OCI-LY7 (cell line): ENCODE results near the gene DNER. TPM values are rescaled to one million over a fixed set of nuclear protein-coding genes. Genes with fewer than 3 reads are reported as not detected.

Experiments used
- BruUV-seq: library from RNA; stranded (reverse); fragments of 400-500 nt; replicated peaks from 2 replicates; lab custom pipeline; 2021; lab: Mats Ljungman, UMichigan
- CTCF ChIA-PET: fragments of 300-600 bp; sonication (Branson Sonifier 250); formaldehyde crosslinking; loops from one replicate; lab custom pipeline; 2022; ENCODE audit warnings: antibody characterized with exemption; ENCODE audit not compliant: unreplicated experiment; lab: Charles Lee
- POLR2A ChIA-PET: fragments of 300-600 bp; sonication (Branson Sonifier 250); formaldehyde crosslinking; loops from one replicate; lab custom pipeline; 2022; ENCODE audit warnings: antibody characterized with exemption; lab: Charles Lee
- DNase-seq: peaks from one replicate; pipeline ENCODE4 v3.0.0-alpha.2; 2015; ENCODE audit warnings: low spot score
- H2AFZ ChIP-seq: fragments of 200-600 bp; sonication (generic), shearing (Covaris generic); 2 replicates; pipeline ENCODE4 v1.6.1; 2014; ENCODE audit warnings: mild to moderate bottlenecking, antibody characterized with exemption, low read length, moderate library complexity
- H3K27ac ChIP-seq: fragments of 200-600 bp; sonication (generic); 2 replicates; pipeline ENCODE4 v1.5.1; 2014; ENCODE audit warnings: mixed run types, low read depth, mild to moderate bottlenecking, moderate library complexity, low read length, inconsistent platforms; ENCODE audit not compliant: poor library complexity, severe bottlenecking
- H3K36me3 ChIP-seq: fragments of 200-600 bp; sonication (generic); 2 replicates; pipeline ENCODE4 v1.6.1; 2014; ENCODE audit warnings: mild to moderate bottlenecking, antibody characterized with exemption, low read length, moderate library complexity, mixed read lengths; ENCODE audit not compliant: insufficient read depth
- H3K4me1 ChIP-seq: fragments of 200-600 bp; sonication (generic); 2 replicates; pipeline ENCODE4 v1.5.1; 2014; ENCODE audit warnings: mild to moderate bottlenecking, low read length; ENCODE audit not compliant: insufficient read depth, poor library complexity, severe bottlenecking
- H3K4me2 ChIP-seq: fragments of 200-600 bp; sonication (generic); 2 replicates; pipeline ENCODE4 v1.6.1; 2014; ENCODE audit warnings: mild to moderate bottlenecking, low read length
- H3K4me3 ChIP-seq: fragments of 200-600 bp; sonication (generic); 2 replicates; pipeline ENCODE4 v1.5.1; 2014; ENCODE audit warnings: mild to moderate bottlenecking, low read depth, low read length; ENCODE audit not compliant: poor library complexity, severe bottlenecking
- H3K79me2 ChIP-seq: fragments of 200-600 bp; sonication (generic); 2 replicates; pipeline ENCODE4 v1.6.1; 2016; ENCODE audit warnings: low read depth, mild to moderate bottlenecking, low read length, moderate library complexity, mixed read lengths; ENCODE audit not compliant: insufficient read depth
- H3K9me2 ChIP-seq: fragments of 200-600 bp; sonication (generic); 2 replicates; pipeline ENCODE4 v1.6.1; 2016; ENCODE audit warnings: mild to moderate bottlenecking, low read length, mixed read lengths; ENCODE audit not compliant: insufficient read depth
- H3K9me3 ChIP-seq: fragments of 200-600 bp; sonication (generic); 2 replicates; pipeline ENCODE4 v1.6.1; 2014; ENCODE audit warnings: mild to moderate bottlenecking, mixed run types, low read length, mixed read lengths
- H4K20me1 ChIP-seq: fragments of 200-600 bp; sonication (generic); 2 replicates; pipeline ENCODE4 v1.6.1; 2014; ENCODE audit warnings: mild to moderate bottlenecking, antibody characterized with exemption, low read length, moderate library complexity, mixed read lengths; ENCODE audit not compliant: insufficient read depth
- EZH2phosphoT487 ChIP-seq: fragments of 200-600 bp; sonication (generic); IDR thresholded peaks from 2 replicates; pipeline ENCODE4 v1.6.1; 2018; ENCODE audit warnings: low read depth, borderline replicate concordance, mild to moderate bottlenecking, mixed run types, antibody characterized with exemption, low read length, moderate library complexity, mixed read lengths
- intact Hi-C: fragments of 100-400 bp; cut with micrococcal nuclease; formaldehyde crosslinking; loops from one replicate; pipeline ENCODE4 v1.10.0; 2022; ENCODE audit not compliant: unreplicated experiment
- total RNA-seq, 2 experiments: library from RNA; depleted of rRNA in 1 of 2; stranded (reverse); fragments of >200 nt in 1 of 2; shearing (Covaris generic) in 1 of 2; gene quantifications; 2 replicates each; pipeline ENCODE4 v1.2.3, GENCODE V29; 2014 to 2022
- TF ChIP-seq, protein P1 (sequence below): fragments of 200-600 bp; sonication (generic); conservative IDR thresholded peaks from 2 replicates; pipeline ENCODE4 v1.5.1; 2014; ENCODE audit warnings: mild to moderate bottlenecking, antibody characterized with exemption, low read length, moderate library complexity, mixed read lengths

The DNER gene
- total RNA-seq, 2 experiments from 2014 or later: not detected

GRCh38 chr2:229403296-229403695, 311.1 kb downstream of the DNER start:
- H3K9me3 ChIP-seq: no peaks in the 10 kb centered on the region

DNA sequence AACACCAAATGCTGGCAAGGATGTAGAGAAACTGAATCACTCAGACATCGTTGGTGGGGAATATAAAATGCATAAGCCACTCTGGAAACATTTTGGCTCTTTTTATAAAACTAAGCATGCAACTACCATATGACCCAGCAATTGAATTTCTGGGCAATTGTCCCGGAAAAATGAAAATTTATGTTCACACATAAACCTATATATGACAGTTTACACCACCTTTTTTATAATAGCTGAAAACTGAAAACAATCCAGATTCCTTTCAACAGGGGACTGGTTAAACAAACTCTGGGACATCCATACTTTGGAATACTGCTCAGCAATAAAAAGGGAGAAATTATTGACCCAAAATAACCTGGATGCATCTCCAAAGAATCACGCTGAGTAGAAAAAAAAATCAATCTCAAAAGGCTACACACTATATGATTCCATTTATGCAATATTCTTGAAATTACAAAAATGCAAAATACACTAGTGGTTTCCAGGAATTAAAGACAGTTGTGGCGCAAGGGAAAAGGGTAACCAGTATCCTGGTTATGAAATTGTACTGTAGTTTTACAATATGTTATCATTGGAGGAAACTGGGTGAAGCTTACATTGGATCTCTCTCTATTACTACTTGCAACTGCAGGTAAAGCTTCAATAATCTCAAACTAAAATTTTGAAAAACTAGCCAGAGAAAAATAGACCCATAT, 313.0 kb downstream of the DNER start:
- H3K4me3 ChIP-seq: no peak overlapping the region
- TF ChIP-seq, protein P1, sequence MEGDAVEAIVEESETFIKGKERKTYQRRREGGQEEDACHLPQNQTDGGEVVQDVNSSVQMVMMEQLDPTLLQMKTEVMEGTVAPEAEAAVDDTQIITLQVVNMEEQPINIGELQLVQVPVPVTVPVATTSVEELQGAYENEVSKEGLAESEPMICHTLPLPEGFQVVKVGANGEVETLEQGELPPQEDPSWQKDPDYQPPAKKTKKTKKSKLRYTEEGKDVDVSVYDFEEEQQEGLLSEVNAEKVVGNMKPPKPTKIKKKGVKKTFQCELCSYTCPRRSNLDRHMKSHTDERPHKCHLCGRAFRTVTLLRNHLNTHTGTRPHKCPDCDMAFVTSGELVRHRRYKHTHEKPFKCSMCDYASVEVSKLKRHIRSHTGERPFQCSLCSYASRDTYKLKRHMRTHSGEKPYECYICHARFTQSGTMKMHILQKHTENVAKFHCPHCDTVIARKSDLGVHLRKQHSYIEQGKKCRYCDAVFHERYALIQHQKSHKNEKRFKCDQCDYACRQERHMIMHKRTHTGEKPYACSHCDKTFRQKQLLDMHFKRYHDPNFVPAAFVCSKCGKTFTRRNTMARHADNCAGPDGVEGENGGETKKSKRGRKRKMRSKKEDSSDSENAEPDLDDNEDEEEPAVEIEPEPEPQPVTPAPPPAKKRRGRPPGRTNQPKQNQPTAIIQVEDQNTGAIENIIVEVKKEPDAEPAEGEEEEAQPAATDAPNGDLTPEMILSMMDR: no peak
- TF ChIP-seq EZH2phosphoT487: no peak
- ChIA-PET CTCF (no interaction called here), POLR2A (no interaction called here)
- no peak for DNase-seq
- H3K27ac ChIP-seq: no peak overlapping the region
- no peaks in the 10 kb centered on the region for H3K4me1 ChIP-seq
- H4K20me1 ChIP-seq: no peaks in the 10 kb centered on the region
- H2AFZ ChIP-seq: no peak overlapping the region
- H3K36me3 ChIP-seq: no peaks in the 10 kb centered on the region
- H3K9me3 ChIP-seq: no peaks in the 10 kb centered on the region
- no peaks in the 10 kb centered on the region; the same call in 1 of the 2 replicates for H3K9me2 ChIP-seq
- intact Hi-C loops: no loop called here
- H3K4me2 ChIP-seq: no peak overlapping the region
- BruUV-seq: no TSS peak
- no peaks in the 10 kb centered on the region for H3K79me2 ChIP-seq

More at GRCh38 chr2:229403296-229403695, 311.1 kb downstream of the DNER start:
- no TSS peak for BruUV-seq
- Histone ChIP-seq H3K36me3 (no peaks in the 10 kb centered on the region), H3K9me2 (no peaks in the 10 kb centered on the region; the same call in 1 of the 2 replicates), H2AFZ (no peak overlapping the region), H3K4me2 (no peak overlapping the region), H3K27ac (no peak overlapping the region), H3K4me1 (no peaks in the 10 kb centered on the region), H4K20me1 (no peaks in the 10 kb centered on the region), H3K79me2 (no peaks in the 10 kb centered on the region), H3K4me3 (no peak overlapping the region)
- TF ChIP-seq EZH2phosphoT487: no peak
- TF ChIP-seq, protein P1: no peak
- no peak for DNase-seq
- ChIA-PET CTCF (no interaction called here), POLR2A (no interaction called here)
- intact Hi-C loops: no loop called here

GRCh38 chr2:229393926-229394325, 320.4 kb downstream of the DNER start:
- intact Hi-C loops: no loop called here
- H3K27ac ChIP-seq: no peak overlapping the region
- no peaks in the 10 kb centered on the region for H3K4me1 ChIP-seq
- H4K20me1 ChIP-seq: no peaks in the 10 kb centered on the region
- no peak for DNase-seq
- TF ChIP-seq EZH2phosphoT487: no peak
- TF ChIP-seq, protein P1: no peak
- ChIA-PET POLR2A (no interaction called here), CTCF (no interaction called here)
- no peaks in the 10 kb centered on the region; the same call in 1 of the 2 replicates for H3K9me2 ChIP-seq
- no peak overlapping the region for H3K4me3 ChIP-seq
- H3K36me3 ChIP-seq: no peaks in the 10 kb centered on the region
- no TSS peak for BruUV-seq
- no peaks in the 10 kb centered on the region for H3K79me2 ChIP-seq
- no peak overlapping the region for H3K4me2 ChIP-seq
- H2AFZ ChIP-seq: no peak overlapping the region
- H3K9me3 ChIP-seq: no peaks in the 10 kb centered on the region
